Body of pancreas (tissue), 4 donors: Measurements from ENCODE around the gene HOXA6. TPM values are rescaled to one million over a fixed set of nuclear protein-coding genes. Genes with fewer than 3 reads are reported as not detected.

Experiments used
- ATAC-seq: fragments of 150-250 bp; one replicate; pipeline ENCODE4 v1.9.1; 2016
- DNase-seq, 4 donors: peaks; one replicate each; pipeline ENCODE4 v3.0.0-alpha.2; 2019
- H3K27ac ChIP-seq, 4 donors: fragments of 200-600 bp; sonication (generic); 1 replicate in 3 of 4; 2 replicates in 1 of 4; pipeline versions ENCODE4 v1.5.1 to v1.6.1; 2016 to 2019; ENCODE audit warnings: mild to moderate bottlenecking in 1 of 4, mixed read lengths in 1 of 4, moderate library complexity in 1 of 4
- H3K27me3 ChIP-seq, 2 donors: fragments of 200-600 bp; sonication (generic); one replicate each; pipeline ENCODE4 v1.6.0; 2016; ENCODE audit warnings: mild to moderate bottlenecking in 1 of 2
- H3K36me3 ChIP-seq, 2 donors: fragments of 200-600 bp; sonication (generic); replicated peaks in 1 of 2; 2 replicates each; pipeline ENCODE4 v1.5.1; 2016; ENCODE audit warnings: low read depth in 2 of 2; ENCODE audit not compliant: insufficient read depth in 1 of 2
- H3K4me1 ChIP-seq: fragments of 200-600 bp; sonication (generic); one replicate; pipeline ENCODE4 v1.6.0; 2016
- H3K4me3 ChIP-seq, 2 donors: fragments of 200-600 bp; sonication (generic); 1 replicate in 1 of 2; 2 replicates in 1 of 2; pipeline ENCODE4 v1.5.1; 2016 to 2019
- H3K9me3 ChIP-seq, 3 donors: fragments of 200-600 bp; sonication (generic); 1 replicate in 2 of 3; 2 replicates in 1 of 3; pipeline ENCODE4 v1.5.1; 2016
- CTCF ChIP-seq, 7 experiments: fragments of 450-650 bp in 4 of 7; fragments of 200-600 bp in 3 of 7; sonication (generic) in 3 of 7; IDR thresholded peaks; one replicate each; pipeline ENCODE4 v1.5.1; 2016 to 2019; ENCODE audit warnings: antibody characterized with exemption in 7 of 7
- POLR2A ChIP-seq, 3 donors: fragments of 450-650 bp; IDR thresholded peaks; one replicate each; pipeline ENCODE4 v1.6.1; 2016; ENCODE audit warnings: antibody characterized with exemption in 3 of 3, mild to moderate bottlenecking in 2 of 3
- WGBS, 2 donors: methylation state at CpG; one replicate each; pipeline ENCODE4 v1.1.5; 2017; 5-methylcytosine and 5-hydroxymethylcytosine counted together
- intact Hi-C: fragments of 100-400 bp; cut with DNase I; formaldehyde crosslinking; loops from one replicate; pipeline ENCODE4 v1.15.1; 2023
- total RNA-seq, 2 donors: library from RNA; depleted of rRNA; stranded (reverse); fragments of >200 nt; gene quantifications; one replicate each; pipeline ENCODE4 v1.1.0, GENCODE V29; 2016

Gene HOXA6
- total RNA-seq, 2 donors from 2014 or later, result not detected

DNA sequence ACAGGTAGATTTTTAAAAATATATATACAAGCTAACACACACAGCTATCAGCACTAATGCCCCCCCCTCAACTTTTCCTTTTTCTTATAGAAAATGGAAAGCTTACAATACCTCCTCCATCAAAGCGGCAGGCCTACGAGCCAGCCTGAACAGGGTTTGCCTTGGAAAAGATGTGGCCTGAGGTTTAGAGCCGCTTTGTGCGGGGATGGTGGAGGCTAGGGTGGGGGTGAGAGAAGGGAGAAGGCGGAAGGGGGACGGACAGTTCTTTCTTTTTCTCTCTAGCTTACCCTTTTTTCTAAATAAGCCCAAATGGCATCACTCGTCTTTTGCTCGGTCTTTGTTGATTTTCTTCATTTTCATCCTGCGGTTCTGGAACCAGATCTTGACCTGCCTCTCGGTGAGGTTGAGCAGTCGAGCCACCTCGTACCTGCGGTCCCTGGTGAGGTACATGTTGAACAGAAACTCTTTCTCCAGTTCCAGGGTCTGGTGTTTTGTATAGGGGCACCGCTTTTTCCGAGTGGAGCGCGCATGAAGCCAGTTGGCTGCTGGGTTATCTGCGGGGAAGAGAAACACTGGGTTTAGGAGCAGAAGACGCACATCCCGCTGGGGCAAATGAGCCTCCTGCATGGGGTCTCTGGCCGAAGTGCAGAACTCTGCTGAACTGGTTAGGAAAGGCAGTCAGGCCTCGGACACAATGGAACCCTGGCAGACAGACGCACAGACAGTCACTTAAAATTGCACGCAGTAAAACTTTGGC, 15.9 kb upstream of the HOXA6 start:
- Histone ChIP-seq H3K9me3 (no peaks in the 10 kb centered on the region), H3K4me3 (no peak overlapping the region), H3K27me3 (peaks cover 0 to 68% of the 10 kb centered on the region in 2 donors), H3K27ac (no peak overlapping the region), H3K36me3 (no peaks in the 10 kb centered on the region), H3K4me1 (peaks cover 22% of the 10 kb centered on the region)
- 34 to 44% methylated on average over 24 of the region's 24 CpGs for WGBS, 2 donors
- DNase-seq (no peak), ATAC-seq (no peak)
- TF ChIP-seq POLR2A (IDR thresholded peaks at IDR 0.05) (no peak), CTCF (IDR thresholded peaks at IDR 0.05) (no peak)
- intact Hi-C loops, result loop anchor here (10.0 kb wide), 1 partner anchor 309 kb away; no protein-coding TSS in a partner anchor

DNA sequence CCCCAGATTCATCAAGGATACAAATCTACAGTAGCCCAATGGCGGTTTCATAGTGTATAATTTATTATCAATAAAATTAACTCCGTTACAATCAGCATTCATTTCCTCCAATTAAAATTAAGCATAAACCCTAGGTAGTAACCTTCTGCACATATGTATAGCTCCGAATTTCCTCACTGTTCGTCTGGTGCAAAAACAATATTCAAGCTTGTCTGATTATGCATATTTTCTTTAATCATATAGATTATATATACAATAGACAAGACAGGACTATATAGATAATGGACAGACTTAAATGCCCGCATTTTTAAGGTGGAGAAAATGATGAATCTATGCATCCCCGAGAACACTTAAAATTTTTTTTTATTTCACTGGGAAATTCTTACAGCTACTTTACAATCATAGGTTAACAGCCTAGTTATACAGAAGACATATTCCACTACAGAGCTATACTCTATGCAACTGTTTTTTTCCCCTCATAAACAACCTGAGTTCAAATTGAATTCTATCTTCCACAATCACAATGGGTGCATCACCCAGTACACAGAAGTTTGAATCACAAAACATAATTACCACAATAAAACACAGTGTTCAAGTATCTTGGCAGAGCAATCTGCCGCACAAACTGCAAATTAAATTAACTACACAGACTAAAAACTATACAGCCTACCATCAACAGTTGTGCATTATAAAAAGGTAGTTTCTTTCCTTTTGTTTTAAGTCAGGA, 15.2 kb upstream of the HOXA6 start:
- intact Hi-C loops, result loop anchor here (10.0 kb wide), 1 partner anchor 308 kb away; no protein-coding TSS in a partner anchor
- no peak for ATAC-seq
- DNase-seq, result no peak
- Histone ChIP-seq H3K4me1 (peaks cover 22% of the 10 kb centered on the region), H3K9me3 (no peaks in the 10 kb centered on the region), H3K27me3 (peaks cover 0 to 69% of the 10 kb centered on the region in 2 donors), H3K27ac (no peak overlapping the region), H3K36me3 (no peaks in the 10 kb centered on the region), H3K4me3 (no peak overlapping the region)
- no peak for TF ChIP-seq POLR2A (IDR thresholded peaks at IDR 0.05)
- TF ChIP-seq CTCF (IDR thresholded peaks at IDR 0.05), result no peak
- WGBS, 2 donors, result 51 to 63% methylated on average over 7 of the region's 7 CpGs

DNA sequence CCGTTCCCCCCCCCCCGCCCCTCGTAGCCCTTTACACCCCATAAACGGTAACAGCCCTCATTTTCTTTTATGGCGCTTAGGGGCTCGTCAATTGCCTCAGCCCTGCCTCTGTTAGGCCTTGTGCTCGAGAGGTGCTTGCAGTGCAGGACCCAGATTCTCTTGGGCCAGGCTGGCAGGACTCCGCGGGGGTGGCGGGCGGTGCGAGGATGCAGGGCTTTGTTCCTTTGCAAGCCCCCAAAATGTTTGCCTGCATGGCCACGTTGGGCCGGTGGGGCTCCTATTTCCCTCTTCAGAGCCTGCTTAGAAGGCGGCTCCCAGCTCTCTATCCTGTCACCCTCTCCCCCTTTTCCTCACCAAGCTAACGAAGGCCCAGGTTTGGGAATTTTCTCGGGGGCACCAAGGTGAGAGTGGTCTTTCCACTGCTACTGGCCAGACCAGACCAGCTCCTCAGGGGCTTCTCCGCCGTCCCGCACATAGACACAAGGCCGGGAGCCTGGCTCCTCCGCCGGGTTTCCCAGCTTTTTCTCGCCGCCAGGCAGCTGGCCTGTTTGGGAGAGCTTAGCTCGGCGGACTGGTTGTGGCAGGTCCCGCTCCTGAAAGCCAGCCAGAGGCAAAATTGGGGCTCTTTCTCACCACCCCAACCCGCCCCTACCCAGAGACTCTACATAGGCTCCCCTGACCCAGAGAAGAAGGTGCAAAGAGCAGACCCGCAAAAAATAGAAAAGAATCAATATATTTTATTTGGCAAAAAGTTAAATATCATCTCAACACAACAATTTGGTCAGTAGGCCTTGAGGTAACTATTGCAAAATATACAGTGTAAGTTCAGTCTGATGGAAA, 14.4 kb upstream of the HOXA6 start:
- no peaks in the 10 kb centered on the region for H3K36me3 ChIP-seq
- WGBS, 2 donors, result 26 to 33% methylated on average over 24 to 30 of the region's 30 CpGs
- no peaks in the 10 kb centered on the region for H3K9me3 ChIP-seq
- intact Hi-C loops, result loop anchor here (10.0 kb wide), 1 partner anchor 307 kb away; no protein-coding TSS in a partner anchor
- H3K4me1 ChIP-seq, result peaks cover 22% of the 10 kb centered on the region
- H3K27ac ChIP-seq, result no peak overlapping the region
- TF ChIP-seq CTCF (IDR thresholded peaks at IDR 0.05), result no peak
- no peak for TF ChIP-seq POLR2A (IDR thresholded peaks at IDR 0.05)
- DNase-seq (peak in 1 of 4 donors; percentile 9), ATAC-seq (no peak)
- no peak overlapping the region for H3K4me3 ChIP-seq
- peaks cover 0 to 64% of the 10 kb centered on the region in 2 donors for H3K27me3 ChIP-seq

- Histone ChIP-seq H3K27me3 (peaks cover 0 to 64% of the 10 kb centered on the region in 2 donors), H3K4me1 (peaks cover 26% of the 10 kb centered on the region), H3K36me3 (no peaks in the 10 kb centered on the region), H3K9me3 (no peaks in the 10 kb centered on the region), H3K4me3 (peak overlapping the region in 1 of 2 donors; percentile 44), H3K27ac (no peak overlapping the region)
- intact Hi-C loops, result loop anchor here (10.0 kb wide), 1 partner anchor 306 kb away; no protein-coding TSS in a partner anchor
- DNase-seq (peak in 2 of 4 donors; percentile 11 to 53), ATAC-seq (no peak)
- 7 to 10% methylated on average over 13 to 25 of the region's 27 CpGs for WGBS, 2 donors
- TF ChIP-seq POLR2A (IDR thresholded peaks at IDR 0.05) (no peak), CTCF (IDR thresholded peaks at IDR 0.05) (peak in 1 of 7 experiments; percentile 24)
These were observed 13.7 kb upstream of the HOXA6 start for GRCh38 chr7:27161214-27161720.
